PC-9 (cell line): Measurements from ENCODE around the gene MRPL34. TPM values are rescaled to one million over a fixed set of nuclear protein-coding genes. Genes with fewer than 3 reads are reported as not detected.

Experiments
- BruUV-seq: library from RNA; stranded (reverse); fragments of 400-500 nt; replicated peaks from 2 replicates; lab custom pipeline; 2021; lab: Mats Ljungman, UMichigan
- CTCF ChIA-PET: fragments of 300-600 bp; sonication (Branson Sonifier 250); formaldehyde crosslinking; loops from one replicate; lab custom pipeline; 2022; ENCODE audit warnings: antibody characterized with exemption; lab: Charles Lee
- POLR2A ChIA-PET: fragments of 300-600 bp; sonication (Branson Sonifier 250); formaldehyde crosslinking; loops from one replicate; lab custom pipeline; 2022; ENCODE audit warnings: antibody characterized with exemption; ENCODE audit not compliant: unreplicated experiment; lab: Charles Lee
- DNase-seq, 2 experiments: peaks; one replicate each; pipeline versions ENCODE4 v3.0.0 to v3.0.0-alpha.2; 2015 to 2022; ENCODE audit warnings: mixed read lengths in 1 of 2
- H2AFZ ChIP-seq: fragments of 200-600 bp; sonication (generic); 2 replicates; pipeline ENCODE4 v1.8.1; 2017; ENCODE audit warnings: antibody characterized with exemption
- H3F3A ChIP-seq: fragments of 200-600 bp; sonication (generic); 2 replicates; pipeline ENCODE4 v1.8.1; 2017; ENCODE audit warnings: antibody characterized with exemption, mild to moderate bottlenecking, low read depth; ENCODE audit not compliant: insufficient read depth
- H3K27ac ChIP-seq: fragments of 200-600 bp; sonication (generic); 2 replicates; pipeline ENCODE4 v1.6.1; 2016; ENCODE audit warnings: mixed run types
- H3K27me3 ChIP-seq: fragments of 200-600 bp; sonication (generic); 2 replicates; pipeline ENCODE4 v1.6.1; 2016; ENCODE audit warnings: low read depth, mixed run types; ENCODE audit not compliant: insufficient read depth
- H3K36me3 ChIP-seq: fragments of 200-600 bp; sonication (generic); 2 replicates; pipeline ENCODE4 v1.6.1; 2016; ENCODE audit warnings: low read depth, mixed run types
- H3K4me1 ChIP-seq: fragments of 200-600 bp; sonication (generic); replicated peaks from 2 replicates; pipeline ENCODE4 v1.6.1; 2016; ENCODE audit warnings: mixed run types; ENCODE audit not compliant: insufficient read depth
- H3K4me2 ChIP-seq: fragments of 200-600 bp; sonication (generic); 2 replicates; pipeline ENCODE4 v1.6.1; 2017; ENCODE audit warnings: mixed run types
- H3K4me3 ChIP-seq: fragments of 200-600 bp; sonication (generic); 2 replicates; pipeline ENCODE4 v1.6.1; 2016; ENCODE audit warnings: mixed run types
- H3K79me2 ChIP-seq: fragments of 200-600 bp; sonication (generic); 2 replicates; pipeline ENCODE4 v1.6.1; 2017; ENCODE audit warnings: low read depth, mixed run types
- H3K9me2 ChIP-seq: fragments of 200-600 bp; sonication (generic); 2 replicates; pipeline ENCODE4 v1.8.1; 2017; ENCODE audit warnings: mild to moderate bottlenecking; ENCODE audit not compliant: insufficient read depth
- H3K9me3 ChIP-seq: fragments of 200-600 bp; sonication (generic); 2 replicates; pipeline ENCODE4 v1.8.1; 2016; ENCODE audit warnings: low read depth; ENCODE audit not compliant: insufficient read depth
- H4K20me1 ChIP-seq: fragments of 200-600 bp; sonication (generic); 2 replicates; pipeline ENCODE4 v1.8.1; 2017; ENCODE audit not compliant: insufficient read depth
- CTCF ChIP-seq: fragments of 200-600 bp; sonication (generic); conservative IDR thresholded peaks from 2 replicates; pipeline ENCODE4 v1.6.1; 2017; ENCODE audit warnings: mixed run types, antibody characterized with exemption, mild to moderate bottlenecking, moderate library complexity
- EZH2 ChIP-seq: fragments of 200-600 bp; sonication (generic); IDR thresholded peaks from 2 replicates; pipeline ENCODE4 v1.8.0; 2017; ENCODE audit warnings: antibody characterized with exemption, low read depth
- intact Hi-C: fragments of 100-400 bp; cut with micrococcal nuclease; formaldehyde crosslinking; loops from one replicate; pipeline ENCODE4 v1.10.0; 2022; ENCODE audit not compliant: unreplicated experiment
- total RNA-seq: library from RNA; stranded (reverse); gene quantifications from 2 replicates; pipeline ENCODE4 v1.2.3, GENCODE V29; 2021

Gene MRPL34
- total RNA-seq, 1 experiment from 2014 or later, result 64.8 TPM

- no peaks in the 10 kb centered on the region; the same call in 1 of the 2 replicates for H4K20me1 ChIP-seq
- no peak overlapping the region for H3K27ac ChIP-seq
- no peak for DNase-seq
- no TSS peak for BruUV-seq
- no peak overlapping the region for H3K4me3 ChIP-seq
- H3K36me3 ChIP-seq, result peaks cover 6% of the 10 kb centered on the region; the same call in 1 of the 2 replicates
- no peak for TF ChIP-seq CTCF
- no peak for TF ChIP-seq EZH2
- peaks cover 18% of the 10 kb centered on the region for H3K79me2 ChIP-seq
- CTCF ChIA-PET, result no interaction called here
- intact Hi-C loops, result no loop called here
- no peak overlapping the region for H2AFZ ChIP-seq
- no peaks in the 10 kb centered on the region for H3K27me3 ChIP-seq
- POLR2A ChIA-PET, result no interaction called here
- peak overlapping the region; percentile 80; the same call in 1 of the 2 replicates for H3K4me2 ChIP-seq
- no peaks in the 10 kb centered on the region for H3K9me3 ChIP-seq
- H3K4me1 ChIP-seq, result peaks cover 22% of the 10 kb centered on the region
- H3K9me2 ChIP-seq, result no peaks in the 10 kb centered on the region
- H3F3A ChIP-seq, result peaks cover 48% of the 10 kb centered on the region; the same call in 1 of the 2 replicates
Observed at GRCh38 chr19:17339088-17339741, 33.5 kb downstream of the MRPL34 start.

- ChIA-PET POLR2A (no interaction called here), CTCF (no interaction called here)
- no peak overlapping the region for H3K27ac ChIP-seq
- no peak for DNase-seq
- no TSS peak for BruUV-seq
- H3K79me2 ChIP-seq, result peaks cover 18% of the 10 kb centered on the region
- H3K9me3 ChIP-seq, result no peaks in the 10 kb centered on the region
- H3K27me3 ChIP-seq, result no peaks in the 10 kb centered on the region
- no peaks in the 10 kb centered on the region for H3K9me2 ChIP-seq
- H4K20me1 ChIP-seq, result no peaks in the 10 kb centered on the region; the same call in 1 of the 2 replicates
- H3F3A ChIP-seq, result peaks cover 54% of the 10 kb centered on the region; the same call in 1 of the 2 replicates
- peaks cover 6% of the 10 kb centered on the region; the same call in 1 of the 2 replicates for H3K36me3 ChIP-seq
- no peak overlapping the region for H3K4me3 ChIP-seq
- no peak for TF ChIP-seq CTCF
- no peak for TF ChIP-seq EZH2
- intact Hi-C loops, result no loop called here
- H2AFZ ChIP-seq, result no peak overlapping the region
- no peak overlapping the region for H3K4me2 ChIP-seq
- H3K4me1 ChIP-seq, result peaks cover 17% of the 10 kb centered on the region
Observed at GRCh38 chr19:17340302-17340870, 34.7 kb downstream of the MRPL34 start.

- H3K36me3 ChIP-seq, result peaks cover 6% of the 10 kb centered on the region; the same call in 1 of the 2 replicates
- DNase-seq, result no peak
- no peaks in the 10 kb centered on the region for H3K9me3 ChIP-seq
- H3K9me2 ChIP-seq, result no peaks in the 10 kb centered on the region
- H3K27me3 ChIP-seq, result no peaks in the 10 kb centered on the region
- ChIA-PET POLR2A (no interaction called here), CTCF (no interaction called here)
- no peak overlapping the region for H3K27ac ChIP-seq
- H3K4me1 ChIP-seq, result peaks cover 12% of the 10 kb centered on the region
- H3K4me3 ChIP-seq, result no peak overlapping the region
- H3K4me2 ChIP-seq, result no peak overlapping the region
- H3F3A ChIP-seq, result peaks cover 49% of the 10 kb centered on the region; the same call in 1 of the 2 replicates
- no peak overlapping the region for H2AFZ ChIP-seq
- BruUV-seq, result no TSS peak
- peaks cover 14% of the 10 kb centered on the region for H3K79me2 ChIP-seq
- TF ChIP-seq EZH2, result no peak
- TF ChIP-seq CTCF, result no peak
- no peaks in the 10 kb centered on the region; the same call in 1 of the 2 replicates for H4K20me1 ChIP-seq
- intact Hi-C loops, result no loop called here
Observed at GRCh38 chr19:17340871-17341357, 35.2 kb downstream of the MRPL34 start.
